SIG-M5 treated with dmso at 0.1 percent for 504 hours (cell line): ENCODE measurements around the gene DOCK10.

Source experiments
- DNase-seq: peaks from one replicate; lab custom pipeline; 2025; ENCODE audit not compliant: unreplicated experiment; lab: John Stamatoyannopoulos, UW

DOCK10 gene

GRCh38 chr2:224734949-224735348 lies 307.3 kb downstream of the DOCK10 start:
- DNase-seq, result peak; percentile 32

DNA sequence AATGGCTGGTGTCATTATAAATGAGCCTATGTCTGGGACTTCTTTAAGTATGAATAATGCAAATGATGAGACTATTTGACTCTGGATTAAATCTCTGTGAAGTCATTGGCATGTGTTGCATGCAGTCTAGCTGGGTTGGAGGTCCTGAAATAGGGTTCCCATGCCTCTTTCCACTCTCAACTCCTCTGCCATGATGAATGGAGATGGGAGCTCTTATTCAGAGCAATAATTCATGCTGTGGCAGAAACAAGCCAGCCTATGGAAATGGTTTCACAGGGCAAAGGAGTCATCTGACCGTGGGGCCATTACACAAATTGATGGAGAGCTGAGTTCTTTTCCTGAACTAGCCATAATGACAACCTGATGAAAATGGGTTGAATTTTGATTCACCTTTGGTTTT lies 310.6 kb downstream of the DOCK10 start:
- no peak for DNase-seq

DNA sequence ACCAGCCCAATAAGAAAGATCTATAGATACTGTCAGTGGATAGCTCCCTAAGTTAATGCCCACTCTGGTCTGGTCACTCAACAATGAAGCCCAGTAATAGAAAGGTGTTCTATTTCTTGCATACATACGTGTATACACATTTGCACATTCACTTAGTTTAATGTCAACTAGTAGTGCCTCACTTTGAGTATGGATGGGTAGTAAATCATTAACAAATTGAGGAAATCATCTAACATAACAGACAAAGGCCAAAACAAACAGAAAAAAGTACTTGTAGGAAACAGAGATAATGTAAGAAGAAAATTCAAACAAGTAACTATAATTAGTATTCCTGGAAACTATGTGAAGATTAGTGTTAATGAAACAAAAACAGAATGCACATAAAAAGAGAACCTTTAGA lies 312.8 kb downstream of the DOCK10 start:
- DNase-seq, result no peak

DNA sequence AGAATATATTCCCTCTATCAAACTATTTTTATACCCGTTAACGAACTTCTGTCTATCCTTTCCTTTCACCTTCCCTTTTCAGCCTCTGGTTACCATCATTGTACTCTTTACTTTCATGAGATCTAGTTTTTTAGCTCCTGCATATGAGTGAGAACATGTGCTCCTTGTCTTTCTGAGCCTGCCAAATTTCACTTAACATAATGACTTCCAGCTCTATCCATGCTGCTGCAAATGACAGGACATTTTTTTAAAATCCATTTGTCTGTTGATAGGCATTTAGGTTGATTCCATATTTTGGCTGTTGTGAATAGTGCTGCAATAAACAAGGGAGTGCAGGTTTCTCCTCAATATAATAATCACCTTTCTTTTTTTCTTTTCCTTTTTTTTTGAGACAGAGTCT lies 317.9 kb downstream of the DOCK10 start:
- no peak for DNase-seq

GRCh38 chr2:224723586-224724217 lies 318.6 kb downstream of the DOCK10 start:
- DNase-seq, result peak; percentile 51

DNA sequence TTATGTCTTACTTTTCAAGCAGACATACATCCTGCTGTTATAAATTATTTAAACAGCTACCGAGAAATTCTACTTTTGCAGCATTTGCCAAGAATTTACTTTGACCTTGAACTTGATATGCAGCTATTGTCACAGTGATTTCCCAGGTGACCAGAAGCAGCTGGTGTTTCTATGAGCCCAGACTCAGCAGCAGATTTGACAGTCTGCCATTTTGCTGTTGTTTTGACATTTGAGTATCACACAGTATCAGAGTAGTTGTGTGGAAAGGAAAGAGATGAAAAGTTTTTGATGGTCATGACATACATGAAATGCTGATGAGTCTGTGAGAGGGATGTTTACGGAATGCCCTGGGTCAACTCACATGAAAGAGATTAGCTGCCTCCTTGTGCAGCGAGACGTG lies 319.5 kb downstream of the DOCK10 start:
- DNase-seq, result no peak

- no peak for DNase-seq
Measured at GRCh38 chr2:224722250-224722649, 320.0 kb downstream of the DOCK10 start.

- DNase-seq, result no peak
Measured at GRCh38 chr2:224716921-224717320, 325.3 kb downstream of the DOCK10 start.

DNA sequence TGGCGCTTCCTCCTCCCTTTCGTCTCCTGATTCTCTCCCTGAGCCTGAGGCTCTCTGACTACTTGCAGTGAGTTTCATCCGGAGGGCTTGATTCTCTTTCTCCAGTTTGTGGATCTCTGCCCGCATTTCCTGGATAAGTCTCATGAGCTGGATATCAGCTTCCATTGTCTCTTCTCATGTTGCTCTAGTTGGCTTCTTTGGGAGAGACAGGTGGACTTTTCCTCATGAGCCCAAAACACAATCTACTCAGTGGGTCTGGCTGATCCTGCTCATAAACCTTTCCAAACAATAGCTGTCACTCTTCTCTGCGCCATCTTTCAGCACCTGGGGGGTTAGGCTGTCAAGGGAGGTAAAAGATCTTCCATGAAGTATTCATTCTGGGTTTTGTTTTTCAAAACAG lies 326.1 kb downstream of the DOCK10 start, which contains the start of gene CCDC195:
Gene CCDC195 (minus strand): TSS at position 165 of the 400 bp plus-strand sequence. CDS start 0 bp downstream, at position 165.
- DNase-seq, result no peak
